Suprapubic skin (tissue), 4 donors: Measurements from ENCODE around the gene PCBP3. TPM values are rescaled to one million over a fixed set of nuclear protein-coding genes. Genes with fewer than 3 reads are reported as not detected.

Experiments used
- DNase-seq, 2 donors: peaks; one replicate each; pipeline ENCODE4 v3.0.0-alpha.2; 2019; ENCODE audit warnings: low spot score in 2 of 2
- H3K27ac ChIP-seq: fragments of 200-600 bp; sonication (generic); one replicate; pipeline ENCODE4 v1.5.1; 2019
- H3K27me3 ChIP-seq: fragments of 200-600 bp; sonication (generic); one replicate; pipeline ENCODE4 v1.5.1; 2019
- H3K36me3 ChIP-seq: fragments of 200-600 bp; sonication (generic); one replicate; pipeline ENCODE4 v1.5.1; 2019
- H3K4me1 ChIP-seq: fragments of 200-600 bp; sonication (generic); one replicate; pipeline ENCODE4 v1.5.1; 2019
- H3K4me3 ChIP-seq: fragments of 200-600 bp; sonication (generic); one replicate; pipeline ENCODE4 v1.5.1; 2019; ENCODE audit warnings: mild to moderate bottlenecking
- H3K9me3 ChIP-seq: fragments of 200-600 bp; sonication (generic); one replicate; pipeline ENCODE4 v1.5.1; 2019
- EP300 ChIP-seq: sonication (generic); formaldehyde crosslinking; IDR thresholded peaks from one replicate; pipeline ENCODE4 v1.6.1; 2017; ENCODE audit warnings: antibody characterized with exemption
- POLR2A ChIP-seq, 2 donors: fragments of 450-650 bp; IDR thresholded peaks; one replicate each; pipeline ENCODE4 v1.6.1; 2017; ENCODE audit warnings: antibody characterized with exemption in 2 of 2, mild to moderate bottlenecking in 2 of 2, moderate library complexity in 2 of 2
- POLR2AphosphoS5 ChIP-seq, 3 donors: sonication (generic); formaldehyde crosslinking; IDR thresholded peaks; one replicate each; pipeline ENCODE4 v1.6.1; 2017; ENCODE audit warnings: antibody characterized with exemption in 3 of 3
- WGBS: methylation state at CpG from one replicate; pipeline ENCODE4 v1.1.5; 2018; 5-methylcytosine and 5-hydroxymethylcytosine counted together
- total RNA-seq, 4 donors: library from RNA; depleted of rRNA; stranded (reverse); fragments of >200 nt; gene quantifications; one replicate each; pipeline ENCODE4 v1.1.0, GENCODE V29; 2016
- TF ChIP-seq, protein P1 (sequence below), 2 donors: fragments of 200-600 bp in 1 of 2; fragments of 450-650 bp in 1 of 2; sonication (generic) in 1 of 2; IDR thresholded peaks; one replicate each; pipeline ENCODE4 v1.5.1; 2016 to 2019; ENCODE audit warnings: antibody characterized with exemption in 2 of 2, mild to moderate bottlenecking in 1 of 2, moderate library complexity in 1 of 2

PCBP3 gene
- total RNA-seq, 4 donors from 2014 or later, result 0.97 to 7.3 (median 2.7) TPM

DNA sequence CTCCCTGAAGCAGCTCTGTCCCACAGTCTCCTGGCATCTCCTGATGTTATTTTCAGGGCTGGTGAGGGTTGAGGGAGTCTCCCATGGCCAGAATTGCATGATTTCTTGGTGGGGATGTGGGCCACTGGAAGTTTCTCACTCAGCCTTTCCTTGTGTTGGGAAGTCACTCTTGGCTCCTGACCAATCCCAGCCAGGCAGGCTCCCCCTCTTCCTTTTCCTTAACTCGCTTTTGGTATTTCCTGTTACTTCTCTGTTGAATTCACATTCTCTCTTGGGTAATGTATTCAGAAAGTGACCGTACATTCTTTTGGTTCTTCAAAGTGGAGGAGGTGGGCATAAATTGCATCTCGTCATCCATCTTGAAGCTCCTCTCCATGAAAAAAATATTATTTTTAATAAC, 135.7 kb downstream of the PCBP3 start:
- no peak overlapping the region for H3K27ac ChIP-seq
- H3K27me3 ChIP-seq, result no peaks in the 10 kb centered on the region
- no peaks in the 10 kb centered on the region for H3K4me1 ChIP-seq
- peaks cover 3% of the 10 kb centered on the region for H3K9me3 ChIP-seq
- H3K4me3 ChIP-seq, result no peak overlapping the region
- no peak for DNase-seq
- H3K36me3 ChIP-seq, result no peaks in the 10 kb centered on the region
- 75% methylated on average over 3 of the region's 3 CpGs for WGBS
- TF ChIP-seq POLR2A (IDR thresholded peaks at IDR 0.05), result no peak
- TF ChIP-seq, protein P1, sequence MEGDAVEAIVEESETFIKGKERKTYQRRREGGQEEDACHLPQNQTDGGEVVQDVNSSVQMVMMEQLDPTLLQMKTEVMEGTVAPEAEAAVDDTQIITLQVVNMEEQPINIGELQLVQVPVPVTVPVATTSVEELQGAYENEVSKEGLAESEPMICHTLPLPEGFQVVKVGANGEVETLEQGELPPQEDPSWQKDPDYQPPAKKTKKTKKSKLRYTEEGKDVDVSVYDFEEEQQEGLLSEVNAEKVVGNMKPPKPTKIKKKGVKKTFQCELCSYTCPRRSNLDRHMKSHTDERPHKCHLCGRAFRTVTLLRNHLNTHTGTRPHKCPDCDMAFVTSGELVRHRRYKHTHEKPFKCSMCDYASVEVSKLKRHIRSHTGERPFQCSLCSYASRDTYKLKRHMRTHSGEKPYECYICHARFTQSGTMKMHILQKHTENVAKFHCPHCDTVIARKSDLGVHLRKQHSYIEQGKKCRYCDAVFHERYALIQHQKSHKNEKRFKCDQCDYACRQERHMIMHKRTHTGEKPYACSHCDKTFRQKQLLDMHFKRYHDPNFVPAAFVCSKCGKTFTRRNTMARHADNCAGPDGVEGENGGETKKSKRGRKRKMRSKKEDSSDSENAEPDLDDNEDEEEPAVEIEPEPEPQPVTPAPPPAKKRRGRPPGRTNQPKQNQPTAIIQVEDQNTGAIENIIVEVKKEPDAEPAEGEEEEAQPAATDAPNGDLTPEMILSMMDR (IDR thresholded peaks at IDR 0.05), result no peak
- TF ChIP-seq EP300, result no peak
- TF ChIP-seq POLR2AphosphoS5 (IDR thresholded peaks at IDR 0.05), result no peak

DNA sequence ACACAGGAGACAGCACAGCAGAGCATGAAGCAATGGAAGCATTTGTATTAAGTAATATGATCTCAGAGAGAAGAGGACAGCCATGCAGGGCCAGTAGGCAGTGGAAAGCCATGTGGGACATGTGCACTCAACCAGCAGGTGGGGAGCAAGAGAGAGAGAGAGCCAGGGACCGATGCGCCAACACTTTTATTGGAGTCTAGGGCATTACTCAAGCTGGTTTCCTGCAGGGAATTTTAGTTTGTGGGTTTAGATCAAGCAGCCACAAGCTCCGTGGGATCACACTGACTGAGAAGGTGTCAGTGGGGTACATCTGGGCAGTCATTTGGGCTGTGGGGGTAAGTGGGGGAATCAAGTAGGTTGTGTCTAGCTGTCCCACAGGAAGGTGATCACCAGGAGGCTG, 137.1 kb downstream of the PCBP3 start:
- TF ChIP-seq POLR2A (IDR thresholded peaks at IDR 0.05) (no peak), POLR2AphosphoS5 (IDR thresholded peaks at IDR 0.05) (no peak), EP300 (no peak)
- TF ChIP-seq, protein P1 (IDR thresholded peaks at IDR 0.05), result no peak
- 82% methylated on average over 3 of the region's 3 CpGs for WGBS
- Histone ChIP-seq H3K27me3 (no peaks in the 10 kb centered on the region), H3K4me1 (no peaks in the 10 kb centered on the region), H3K4me3 (no peak overlapping the region), H3K27ac (no peak overlapping the region), H3K36me3 (no peaks in the 10 kb centered on the region), H3K9me3 (peaks cover 3% of the 10 kb centered on the region)
- no peak for DNase-seq

DNA sequence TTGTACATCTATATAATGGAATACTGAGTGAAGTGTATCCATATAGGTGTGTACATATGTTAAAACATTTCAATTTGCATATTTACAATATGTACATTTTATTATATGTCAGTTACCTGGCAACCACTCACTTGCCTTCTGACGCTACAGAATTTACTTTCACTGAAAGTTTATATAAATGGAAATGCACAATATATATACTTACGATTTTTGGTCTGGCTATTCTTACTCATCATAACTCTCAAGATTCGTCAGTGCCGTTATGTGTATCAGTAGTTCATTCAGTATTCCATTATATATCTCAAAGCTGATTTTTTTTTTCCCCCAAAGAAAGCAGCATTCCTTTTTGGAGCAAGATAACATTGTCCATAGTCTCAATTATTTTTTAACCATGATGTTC, 138.2 kb downstream of the PCBP3 start:
- WGBS, result 80% methylated on average over 4 of the region's 4 CpGs

DNA sequence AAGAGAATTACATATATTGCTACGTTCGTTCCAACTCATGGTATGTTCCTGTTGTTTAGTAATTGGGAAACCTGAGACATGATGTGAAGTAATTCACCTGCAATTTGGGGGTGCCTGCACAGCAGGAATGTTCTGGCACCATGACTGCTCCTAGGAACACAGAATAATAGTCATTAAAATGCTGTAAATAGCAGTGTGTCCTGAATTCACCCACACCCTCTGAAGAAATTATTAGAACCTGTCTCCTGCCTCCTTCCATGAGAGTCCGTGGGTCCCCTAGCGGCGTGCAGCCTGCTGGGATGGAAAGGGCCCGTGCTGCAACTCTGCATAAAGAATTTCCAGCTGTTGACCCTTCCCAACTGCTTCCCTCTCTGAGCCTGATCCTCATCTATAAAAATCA, 143.1 kb downstream of the PCBP3 start:
- H3K36me3 ChIP-seq, result no peaks in the 10 kb centered on the region
- no peak for TF ChIP-seq POLR2AphosphoS5 (IDR thresholded peaks at IDR 0.05)
- no peak for TF ChIP-seq EP300
- TF ChIP-seq POLR2A (IDR thresholded peaks at IDR 0.05), result no peak
- TF ChIP-seq, protein P1 (IDR thresholded peaks at IDR 0.05), result no peak
- no peaks in the 10 kb centered on the region for H3K9me3 ChIP-seq
- WGBS, result 74% methylated on average over 6 of the region's 6 CpGs
- H3K4me3 ChIP-seq, result no peak overlapping the region
- no peak overlapping the region for H3K27ac ChIP-seq
- H3K27me3 ChIP-seq, result no peaks in the 10 kb centered on the region
- H3K4me1 ChIP-seq, result no peaks in the 10 kb centered on the region
- peak in 1 of 2 donors; percentile 23 for DNase-seq

More for the DNA sequence above, 138.2 kb downstream of the PCBP3 start:
- no peaks in the 10 kb centered on the region for H3K27me3 ChIP-seq
- no peaks in the 10 kb centered on the region for H3K4me1 ChIP-seq
- H3K4me3 ChIP-seq, result no peak overlapping the region
- DNase-seq, result no peak
- no peak for TF ChIP-seq POLR2A (IDR thresholded peaks at IDR 0.05)
- no peak for TF ChIP-seq POLR2AphosphoS5 (IDR thresholded peaks at IDR 0.05)
- TF ChIP-seq, protein P1 (IDR thresholded peaks at IDR 0.05), result no peak
- no peak for TF ChIP-seq EP300
- no peaks in the 10 kb centered on the region for H3K36me3 ChIP-seq
- H3K9me3 ChIP-seq, result peaks cover 1% of the 10 kb centered on the region
- no peak overlapping the region for H3K27ac ChIP-seq

DNA sequence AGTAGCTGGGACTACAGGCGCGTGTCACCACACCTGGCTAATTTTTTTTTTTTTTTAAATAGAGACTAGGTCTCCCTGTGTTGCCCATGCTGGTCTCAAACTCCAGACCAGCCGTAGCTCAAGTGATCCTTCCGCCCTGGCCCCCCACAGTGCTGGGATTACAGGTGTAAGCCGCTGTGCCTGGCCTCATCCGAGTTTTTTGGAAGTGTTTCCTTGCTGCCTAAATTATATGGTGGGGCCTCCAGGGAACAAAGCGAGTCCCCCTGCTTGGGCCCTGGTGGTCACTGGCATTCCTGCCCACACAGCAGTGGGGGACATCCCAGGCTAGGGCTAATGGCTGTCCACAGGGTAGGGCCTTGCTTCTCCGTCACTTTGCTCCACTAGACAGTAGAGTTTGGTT, 143.8 kb downstream of the PCBP3 start:
- WGBS, result 91% methylated on average over 8 of the region's 8 CpGs
- H3K27ac ChIP-seq, result no peak overlapping the region
- H3K4me1 ChIP-seq, result no peaks in the 10 kb centered on the region
- no peak for DNase-seq
- H3K9me3 ChIP-seq, result no peaks in the 10 kb centered on the region
- no peaks in the 10 kb centered on the region for H3K27me3 ChIP-seq
- H3K4me3 ChIP-seq, result no peak overlapping the region
- no peak for TF ChIP-seq EP300
- TF ChIP-seq POLR2AphosphoS5 (IDR thresholded peaks at IDR 0.05), result no peak
- TF ChIP-seq, protein P1 (IDR thresholded peaks at IDR 0.05), result no peak
- no peak for TF ChIP-seq POLR2A (IDR thresholded peaks at IDR 0.05)
- H3K36me3 ChIP-seq, result no peaks in the 10 kb centered on the region
